SK-N-SH (cell line): ENCODE data around the gene PDLIM4.

Experiments used
- EP300 ChIP-seq, 2 experiments: IDR thresholded peaks; 2 replicates each; pipeline versions ENCODE4 v1.4.0 to v1.6.1; 2012; ENCODE audit warnings: borderline replicate concordance in 1 of 2, low read depth in 1 of 2, low read length in 1 of 2
- MEF2A ChIP-seq: IDR thresholded peaks from 2 replicates; pipeline ENCODE4 v1.4.0; 2012; ENCODE audit warnings: low read depth, borderline replicate concordance
- YY1 ChIP-seq: IDR thresholded peaks from 2 replicates; pipeline ENCODE4 v1.4.0; 2012; ENCODE audit warnings: low read depth, mild to moderate bottlenecking
- TF ChIP-seq, protein P1 (sequence below): IDR thresholded peaks from 2 replicates; pipeline ENCODE4 v1.4.0; 2012; ENCODE audit warnings: low read depth
- TF ChIP-seq, protein P2 (sequence below): IDR thresholded peaks from 2 replicates; pipeline ENCODE4 v1.4.0; 2012; ENCODE audit warnings: low read depth, borderline replicate concordance
- TF ChIP-seq, protein P3 (sequence below): fragments of 200-600 bp; sonication (generic); IDR thresholded peaks from 2 replicates; pipeline ENCODE4 v1.6.1; 2017; ENCODE audit warnings: antibody characterized with exemption, mild to moderate bottlenecking, moderate library complexity
- TF ChIP-seq, protein P4 (sequence below): IDR thresholded peaks from 2 replicates; pipeline ENCODE4; 2012
- TF ChIP-seq, protein P5 (sequence below): IDR thresholded peaks from 2 replicates; pipeline ENCODE4 v1.6.1; 2012; ENCODE audit warnings: mild to moderate bottlenecking, low read depth, low read length, moderate library complexity

DNA sequence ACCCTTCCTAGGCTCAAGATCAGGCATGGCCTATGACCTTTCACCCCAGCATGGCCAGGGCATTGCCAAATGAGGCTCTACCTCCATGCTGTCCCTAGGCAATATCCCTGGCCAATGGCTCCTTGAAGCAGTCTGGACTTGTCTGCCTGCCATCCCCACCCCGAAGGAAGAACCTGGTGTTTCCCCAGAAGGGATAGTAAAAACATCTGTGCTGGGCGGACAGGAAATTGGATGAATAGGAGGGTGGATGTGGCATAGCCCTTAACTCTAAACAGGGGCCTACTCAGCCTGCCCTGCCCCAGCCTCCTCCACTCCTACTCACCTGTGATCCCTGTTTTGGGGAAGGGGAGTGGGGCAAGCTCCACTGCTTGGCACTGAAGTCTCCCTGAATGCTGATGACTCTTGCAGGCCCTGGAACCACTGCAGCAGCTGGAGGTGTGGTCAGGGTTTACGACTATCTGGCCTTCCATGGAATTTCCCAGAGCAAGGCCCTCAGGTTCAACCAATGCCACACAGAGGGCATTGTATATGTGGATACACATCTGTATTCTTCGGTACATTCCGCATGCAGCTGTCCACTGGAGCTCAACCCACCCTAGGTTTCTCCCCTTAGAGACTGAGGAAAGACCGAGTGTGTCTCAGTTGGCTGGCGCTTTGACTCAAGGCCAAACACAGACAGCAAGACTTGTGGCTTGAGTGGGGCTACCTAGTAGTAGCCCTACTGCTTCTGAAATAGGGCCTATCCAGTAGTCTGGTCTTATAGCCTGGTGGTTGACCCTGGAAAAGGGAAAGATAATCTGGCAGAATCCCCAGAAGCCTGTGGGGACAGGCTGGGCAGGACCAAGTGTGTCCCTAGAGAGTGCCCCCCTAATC, 23.4 kb upstream of the PDLIM4 start:
- TF ChIP-seq, protein P1, sequence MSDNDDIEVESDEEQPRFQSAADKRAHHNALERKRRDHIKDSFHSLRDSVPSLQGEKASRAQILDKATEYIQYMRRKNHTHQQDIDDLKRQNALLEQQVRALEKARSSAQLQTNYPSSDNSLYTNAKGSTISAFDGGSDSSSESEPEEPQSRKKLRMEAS = no peak
- no peak for TF ChIP-seq YY1
- no peak for TF ChIP-seq EP300 (IDR thresholded peaks at IDR 0.05; ENCODE audit: borderline replicate concordance in 1 of 2, low read depth in 1 of 2, low read length in 1 of 2)
- TF ChIP-seq, protein P2, sequence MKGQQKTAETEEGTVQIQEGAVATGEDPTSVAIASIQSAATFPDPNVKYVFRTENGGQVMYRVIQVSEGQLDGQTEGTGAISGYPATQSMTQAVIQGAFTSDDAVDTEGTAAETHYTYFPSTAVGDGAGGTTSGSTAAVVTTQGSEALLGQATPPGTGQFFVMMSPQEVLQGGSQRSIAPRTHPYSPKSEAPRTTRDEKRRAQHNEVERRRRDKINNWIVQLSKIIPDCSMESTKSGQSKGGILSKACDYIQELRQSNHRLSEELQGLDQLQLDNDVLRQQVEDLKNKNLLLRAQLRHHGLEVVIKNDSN = no peak
- TF ChIP-seq, protein P3, sequence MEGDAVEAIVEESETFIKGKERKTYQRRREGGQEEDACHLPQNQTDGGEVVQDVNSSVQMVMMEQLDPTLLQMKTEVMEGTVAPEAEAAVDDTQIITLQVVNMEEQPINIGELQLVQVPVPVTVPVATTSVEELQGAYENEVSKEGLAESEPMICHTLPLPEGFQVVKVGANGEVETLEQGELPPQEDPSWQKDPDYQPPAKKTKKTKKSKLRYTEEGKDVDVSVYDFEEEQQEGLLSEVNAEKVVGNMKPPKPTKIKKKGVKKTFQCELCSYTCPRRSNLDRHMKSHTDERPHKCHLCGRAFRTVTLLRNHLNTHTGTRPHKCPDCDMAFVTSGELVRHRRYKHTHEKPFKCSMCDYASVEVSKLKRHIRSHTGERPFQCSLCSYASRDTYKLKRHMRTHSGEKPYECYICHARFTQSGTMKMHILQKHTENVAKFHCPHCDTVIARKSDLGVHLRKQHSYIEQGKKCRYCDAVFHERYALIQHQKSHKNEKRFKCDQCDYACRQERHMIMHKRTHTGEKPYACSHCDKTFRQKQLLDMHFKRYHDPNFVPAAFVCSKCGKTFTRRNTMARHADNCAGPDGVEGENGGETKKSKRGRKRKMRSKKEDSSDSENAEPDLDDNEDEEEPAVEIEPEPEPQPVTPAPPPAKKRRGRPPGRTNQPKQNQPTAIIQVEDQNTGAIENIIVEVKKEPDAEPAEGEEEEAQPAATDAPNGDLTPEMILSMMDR = no peak
- TF ChIP-seq, protein P4, sequence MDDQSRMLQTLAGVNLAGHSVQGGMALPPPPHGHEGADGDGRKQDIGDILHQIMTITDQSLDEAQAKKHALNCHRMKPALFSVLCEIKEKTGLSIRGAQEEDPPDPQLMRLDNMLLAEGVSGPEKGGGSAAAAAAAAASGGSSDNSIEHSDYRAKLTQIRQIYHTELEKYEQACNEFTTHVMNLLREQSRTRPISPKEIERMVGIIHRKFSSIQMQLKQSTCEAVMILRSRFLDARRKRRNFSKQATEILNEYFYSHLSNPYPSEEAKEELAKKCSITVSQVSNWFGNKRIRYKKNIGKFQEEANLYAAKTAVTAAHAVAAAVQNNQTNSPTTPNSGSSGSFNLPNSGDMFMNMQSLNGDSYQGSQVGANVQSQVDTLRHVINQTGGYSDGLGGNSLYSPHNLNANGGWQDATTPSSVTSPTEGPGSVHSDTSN = no peak
- TF ChIP-seq MEF2A = no peak
- TF ChIP-seq, protein P5, sequence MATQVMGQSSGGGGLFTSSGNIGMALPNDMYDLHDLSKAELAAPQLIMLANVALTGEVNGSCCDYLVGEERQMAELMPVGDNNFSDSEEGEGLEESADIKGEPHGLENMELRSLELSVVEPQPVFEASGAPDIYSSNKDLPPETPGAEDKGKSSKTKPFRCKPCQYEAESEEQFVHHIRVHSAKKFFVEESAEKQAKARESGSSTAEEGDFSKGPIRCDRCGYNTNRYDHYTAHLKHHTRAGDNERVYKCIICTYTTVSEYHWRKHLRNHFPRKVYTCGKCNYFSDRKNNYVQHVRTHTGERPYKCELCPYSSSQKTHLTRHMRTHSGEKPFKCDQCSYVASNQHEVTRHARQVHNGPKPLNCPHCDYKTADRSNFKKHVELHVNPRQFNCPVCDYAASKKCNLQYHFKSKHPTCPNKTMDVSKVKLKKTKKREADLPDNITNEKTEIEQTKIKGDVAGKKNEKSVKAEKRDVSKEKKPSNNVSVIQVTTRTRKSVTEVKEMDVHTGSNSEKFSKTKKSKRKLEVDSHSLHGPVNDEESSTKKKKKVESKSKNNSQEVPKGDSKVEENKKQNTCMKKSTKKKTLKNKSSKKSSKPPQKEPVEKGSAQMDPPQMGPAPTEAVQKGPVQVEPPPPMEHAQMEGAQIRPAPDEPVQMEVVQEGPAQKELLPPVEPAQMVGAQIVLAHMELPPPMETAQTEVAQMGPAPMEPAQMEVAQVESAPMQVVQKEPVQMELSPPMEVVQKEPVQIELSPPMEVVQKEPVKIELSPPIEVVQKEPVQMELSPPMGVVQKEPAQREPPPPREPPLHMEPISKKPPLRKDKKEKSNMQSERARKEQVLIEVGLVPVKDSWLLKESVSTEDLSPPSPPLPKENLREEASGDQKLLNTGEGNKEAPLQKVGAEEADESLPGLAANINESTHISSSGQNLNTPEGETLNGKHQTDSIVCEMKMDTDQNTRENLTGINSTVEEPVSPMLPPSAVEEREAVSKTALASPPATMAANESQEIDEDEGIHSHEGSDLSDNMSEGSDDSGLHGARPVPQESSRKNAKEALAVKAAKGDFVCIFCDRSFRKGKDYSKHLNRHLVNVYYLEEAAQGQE = no peak
